GM19438 (cell line): ENCODE results near the gene TUB.

Source experiments
- ATAC-seq: cut with Tn5 transposase; IDR thresholded peaks from one replicate; pipeline ENCODE4 v1.9.1; 2021; ENCODE audit warnings: low read depth; ENCODE audit not compliant: unreplicated experiment

Gene TUB

GRCh38 chr11:8080674-8081590 lies at the start of gene TUB:
Gene TUB (plus strand): TSS chr11:8081211. CDS start chr11:8081511, 300 bp downstream.
- ATAC-seq: no peak

GRCh38 chr11:8031248-8032115 lies 49.5 kb upstream of the TUB start:
- no peak for ATAC-seq

- no peak for ATAC-seq
Measured at GRCh38 chr11:8032122-8032521, 48.9 kb upstream of the TUB start.

- ATAC-seq: no peak
Measured at GRCh38 chr11:8032576-8033304, 48.3 kb upstream of the TUB start.

- no peak for ATAC-seq
Measured at GRCh38 chr11:8033305-8034105, 47.5 kb upstream of the TUB start.

GRCh38 chr11:8034106-8034585 lies 46.9 kb upstream of the TUB start:
- ATAC-seq: no peak

- no peak for ATAC-seq
Measured at GRCh38 chr11:8034604-8035190, 46.3 kb upstream of the TUB start.

- no peak for ATAC-seq
Measured at GRCh38 chr11:8035200-8035855, 45.7 kb upstream of the TUB start.

- no peak for ATAC-seq
Measured at GRCh38 chr11:8036002-8036802, 44.8 kb upstream of the TUB start.

GRCh38 chr11:8036986-8037385 lies 44.0 kb upstream of the TUB start:
- no peak for ATAC-seq

GRCh38 chr11:8038393-8038792 lies 42.6 kb upstream of the TUB start:
- ATAC-seq: no peak

GRCh38 chr11:8038811-8039529 lies 42.0 kb upstream of the TUB start:
- ATAC-seq: no peak

- ATAC-seq: no peak
Measured at GRCh38 chr11:8039530-8040260, 41.3 kb upstream of the TUB start.

- ATAC-seq: no peak
Measured at GRCh38 chr11:8040261-8040920, 40.6 kb upstream of the TUB start.

GRCh38 chr11:8040921-8041285 lies 40.1 kb upstream of the TUB start:
- ATAC-seq: no peak

- ATAC-seq: no peak
Measured at GRCh38 chr11:8041576-8041975, 39.4 kb upstream of the TUB start.
